IgD-negative memory B cell (primary cell): ENCODE results near the gene USP24. TPM values are rescaled to one million over a fixed set of nuclear protein-coding genes. Genes with fewer than 3 reads are reported as not detected.
"Not testable (repeated sequence)": the region's sequence is repeated elsewhere in the genome, so short reads cannot be mapped to it uniquely, and the experiment has no call there.

Experiments used
- H3K27ac Mint-ChIP-seq, 3 donors: one replicate each; pipeline ENCODE4 v1.8.0; 2020 to 2022; ENCODE audit warnings: mild to moderate bottlenecking in 3 of 3, mixed read lengths in 3 of 3, moderate library complexity in 1 of 3
- H3K27me3 Mint-ChIP-seq: one replicate; pipeline ENCODE4 v1.8.0; 2021; ENCODE audit warnings: mixed read lengths
- H3K36me3 Mint-ChIP-seq: one replicate; pipeline ENCODE4 v1.8.0; 2020; ENCODE audit warnings: mild to moderate bottlenecking, mixed read lengths
- H3K4me1 Mint-ChIP-seq, 3 donors: one replicate each; pipeline ENCODE4 v1.8.0; 2020 to 2022; ENCODE audit warnings: mixed read lengths in 3 of 3, mild to moderate bottlenecking in 1 of 3
- H3K4me3 Mint-ChIP-seq, 4 donors: one replicate each; pipeline ENCODE4 v1.8.0; 2020 to 2022; ENCODE audit warnings: mild to moderate bottlenecking in 4 of 4, mixed read lengths in 4 of 4, moderate library complexity in 3 of 4
- H3K9me3 Mint-ChIP-seq, 3 donors: one replicate each; pipeline ENCODE4 v1.8.0; 2020 to 2021; ENCODE audit warnings: mixed read lengths in 3 of 3, mild to moderate bottlenecking in 1 of 3
- polyA plus RNA-seq: library from polyadenylated mRNA; unstranded; fragments of 300-500 nt; fragmentation: Illumina TruSeq; gene quantifications from one replicate; pipeline ENCODE4 v1.2.3, GENCODE V29; 2021

Gene USP24
- polyA plus RNA-seq, 1 donor from 2014 or later: 10.2 TPM

- Mint-ChIP-seq H3K36me3 (peaks cover 7% of the 10 kb centered on the region), H3K4me1 (peaks cover 51 to 71% (median 64%) of the 10 kb centered on the region in 3 donors), H3K4me3 (peak overlapping the region in 1 of 4 donors; percentile 80), H3K27me3 (no peaks in the 10 kb centered on the region), H3K27ac (peak overlapping the region in 2 of 3 donors; percentile 54 to 83), H3K9me3 (no peaks in the 10 kb centered on the region)
Measured at GRCh38 chr1:55195521-55196233, 19.5 kb downstream of the USP24 start.

GRCh38 chr1:55194851-55195250 lies 20.3 kb downstream of the USP24 start:
- no peaks in the 10 kb centered on the region for H3K27me3 Mint-ChIP-seq
- peak overlapping the region in 1 of 4 donors; percentile 80 for H3K4me3 Mint-ChIP-seq
- H3K36me3 Mint-ChIP-seq: peaks cover 7% of the 10 kb centered on the region
- H3K9me3 Mint-ChIP-seq: no peaks in the 10 kb centered on the region
- peak overlapping the region in 2 of 3 donors; percentile 54 to 92 for H3K27ac Mint-ChIP-seq
- H3K4me1 Mint-ChIP-seq: peaks cover 53 to 70% (median 63%) of the 10 kb centered on the region in 3 donors

GRCh38 chr1:55192093-55192492 lies 23.1 kb downstream of the USP24 start:
- Mint-ChIP-seq H3K9me3 (no peaks in the 10 kb centered on the region), H3K4me1 (peaks cover 53 to 66% (median 65%) of the 10 kb centered on the region in 3 donors), H3K27me3 (no peaks in the 10 kb centered on the region), H3K27ac (peak overlapping the region in 1 of 3 donors; percentile 18), H3K36me3 (peaks cover 8% of the 10 kb centered on the region), H3K4me3 (no peak overlapping the region)

GRCh38 chr1:55191219-55191952 lies 23.8 kb downstream of the USP24 start:
- not testable (repeated sequence) for H3K9me3 Mint-ChIP-seq, H3K4me3 Mint-ChIP-seq, H3K36me3 Mint-ChIP-seq, H3K27me3 Mint-ChIP-seq
- peak overlapping the region in 1 of 3 donors; percentile 18 for H3K27ac Mint-ChIP-seq
- H3K4me1 Mint-ChIP-seq: peaks cover 51 to 64% (median 62%) of the 10 kb centered on the region in 3 donors

- Mint-ChIP-seq H3K4me1 (peaks cover 42 to 60% (median 49%) of the 10 kb centered on the region in 3 donors), H3K27ac (no peak overlapping the region)
Measured at GRCh38 chr1:55190109-55190508, 25.1 kb downstream of the USP24 start.

GRCh38 chr1:55188909-55189308 lies 26.3 kb downstream of the USP24 start:
- Mint-ChIP-seq H3K27ac (no peak overlapping the region), H3K9me3 (peaks cover 0 to 8% (median 4%) of the 10 kb centered on the region in 3 donors), H3K36me3 (peaks cover 13% of the 10 kb centered on the region), H3K4me3 (peak overlapping the region in 1 of 4 donors; percentile 56), H3K27me3 (no peaks in the 10 kb centered on the region), H3K4me1 (peaks cover 36 to 51% (median 45%) of the 10 kb centered on the region in 3 donors)

More at GRCh38 chr1:55190109-55190508, 25.1 kb downstream of the USP24 start:
- no peak overlapping the region for H3K4me3 Mint-ChIP-seq
- no peaks in the 10 kb centered on the region for H3K27me3 Mint-ChIP-seq
- peaks cover 0 to under 1% (median 0%) of the 10 kb centered on the region in 3 donors for H3K9me3 Mint-ChIP-seq
- H3K36me3 Mint-ChIP-seq: peaks cover 9% of the 10 kb centered on the region

- Mint-ChIP-seq H3K9me3 (peaks cover 0 to 8% (median 4%) of the 10 kb centered on the region in 3 donors), H3K4me3 (no peak overlapping the region), H3K4me1 (peaks cover 44 to 54% (median 48%) of the 10 kb centered on the region in 3 donors), H3K36me3 (peaks cover 14% of the 10 kb centered on the region), H3K27me3 (no peaks in the 10 kb centered on the region), H3K27ac (no peak overlapping the region)
Measured at GRCh38 chr1:55185832-55186231, 29.3 kb downstream of the USP24 start.

GRCh38 chr1:55184859-55185258 lies 30.3 kb downstream of the USP24 start:
- no peaks in the 10 kb centered on the region for H3K27me3 Mint-ChIP-seq
- H3K27ac Mint-ChIP-seq: no peak overlapping the region
- peaks cover 14% of the 10 kb centered on the region for H3K36me3 Mint-ChIP-seq
- H3K9me3 Mint-ChIP-seq: peaks cover 0 to 8% (median 4%) of the 10 kb centered on the region in 3 donors
- H3K4me1 Mint-ChIP-seq: peaks cover 47 to 59% (median 54%) of the 10 kb centered on the region in 3 donors
- H3K4me3 Mint-ChIP-seq: no peak overlapping the region

GRCh38 chr1:55181666-55182065 lies 33.5 kb downstream of the USP24 start:
- H3K27me3 Mint-ChIP-seq: no peaks in the 10 kb centered on the region
- H3K27ac Mint-ChIP-seq: peak overlapping the region in 1 of 3 donors; percentile 7
- peak overlapping the region in 1 of 4 donors; percentile 74 for H3K4me3 Mint-ChIP-seq
- peaks cover 41 to 53% (median 44%) of the 10 kb centered on the region in 3 donors for H3K4me1 Mint-ChIP-seq
- peaks cover 0 to 8% (median 4%) of the 10 kb centered on the region in 3 donors for H3K9me3 Mint-ChIP-seq
- H3K36me3 Mint-ChIP-seq: peaks cover 9% of the 10 kb centered on the region

- peaks cover 0 to 8% (median 4%) of the 10 kb centered on the region in 3 donors for H3K9me3 Mint-ChIP-seq
- no peak overlapping the region for H3K4me3 Mint-ChIP-seq
- no peaks in the 10 kb centered on the region for H3K27me3 Mint-ChIP-seq
- H3K4me1 Mint-ChIP-seq: peaks cover 34 to 53% (median 36%) of the 10 kb centered on the region in 3 donors
- H3K36me3 Mint-ChIP-seq: peaks cover 9% of the 10 kb centered on the region
- H3K27ac Mint-ChIP-seq: peak overlapping the region in 2 of 3 donors; percentile 9 to 87
Measured at GRCh38 chr1:55180075-55180670, 35.0 kb downstream of the USP24 start.

GRCh38 chr1:55179177-55179835 lies 35.9 kb downstream of the USP24 start:
- Mint-ChIP-seq H3K27ac (peak overlapping the region; percentile 39 to 88 (median 70)), H3K9me3 (peaks cover 0 to 2% (median under 1%) of the 10 kb centered on the region in 3 donors), H3K36me3 (peaks cover 4% of the 10 kb centered on the region), H3K27me3 (no peaks in the 10 kb centered on the region), H3K4me1 (peaks cover 31 to 49% (median 32%) of the 10 kb centered on the region in 3 donors), H3K4me3 (no peak overlapping the region)

GRCh38 chr1:55172687-55173086 lies 42.5 kb downstream of the USP24 start:
- Mint-ChIP-seq H3K36me3 (peaks cover 5% of the 10 kb centered on the region), H3K9me3 (no peaks in the 10 kb centered on the region), H3K4me1 (peaks cover under 1 to 9% (median 3%) of the 10 kb centered on the region in 3 donors), H3K4me3 (no peak overlapping the region), H3K27me3 (no peaks in the 10 kb centered on the region), H3K27ac (peak overlapping the region in 1 of 3 donors; percentile 41)

GRCh38 chr1:55172272-55172671 lies 42.9 kb downstream of the USP24 start:
- H3K4me3 Mint-ChIP-seq: no peak overlapping the region
- peaks cover 0 to 9% (median 3%) of the 10 kb centered on the region in 3 donors for H3K4me1 Mint-ChIP-seq
- no peaks in the 10 kb centered on the region for H3K9me3 Mint-ChIP-seq
- peaks cover 6% of the 10 kb centered on the region for H3K36me3 Mint-ChIP-seq
- H3K27me3 Mint-ChIP-seq: no peaks in the 10 kb centered on the region
- peak overlapping the region in 1 of 3 donors; percentile 50 for H3K27ac Mint-ChIP-seq

- Mint-ChIP-seq H3K9me3 (no peaks in the 10 kb centered on the region), H3K27ac (peak overlapping the region in 1 of 3 donors; percentile 50), H3K27me3 (no peaks in the 10 kb centered on the region), H3K4me1 (peaks cover 0 to 9% (median 3%) of the 10 kb centered on the region in 3 donors), H3K36me3 (peaks cover 4% of the 10 kb centered on the region), H3K4me3 (no peak overlapping the region)
Measured at GRCh38 chr1:55171694-55172093, 43.5 kb downstream of the USP24 start.
